ENCODE data around the gene SAXO2.
"Not testable (repeated sequence)": the region's sequence is repeated elsewhere in the genome, so short reads cannot be mapped to it uniquely, and the experiment has no call there.

- TF ChIP-seq CTCF (IDR thresholded peaks at IDR 0.05; ENCODE audit: low read depth, low read length); EZH2phosphoT487 (IDR thresholded peaks at IDR 0.05; ENCODE audit: low read depth): not testable (repeated sequence)
These were observed 69.1 kb downstream of the SAXO2 start for GRCh38 chr15:82331576-82332304.

All from OCI-LY3 (cell line).